HCT116 (cell line): ENCODE data around the gene FOXRED1.

ENCODE experiments used
- TF ChIP-seq, protein P1 (sequence below): IDR thresholded peaks from 2 replicates; pipeline ENCODE4 v1.6.1; 2012; ENCODE audit warnings: low read depth
- TF ChIP-seq, protein P2 (sequence below), 3 experiments: fragments of 200-600 bp in 1 of 3; sonication (generic) in 1 of 3; IDR thresholded peaks in 2 of 3; conservative IDR thresholded peaks in 1 of 3; 2 replicates each; pipeline ENCODE4 v1.5.1; 2012 to 2017; ENCODE audit warnings: low read depth in 2 of 3, low read length in 2 of 3, antibody characterized with exemption in 1 of 3, borderline replicate concordance in 1 of 3, control low read depth in 1 of 3, mild to moderate bottlenecking in 1 of 3, mixed read lengths in 1 of 3, mixed run types in 1 of 3, moderate library complexity in 1 of 3; ENCODE audit not compliant: insufficient read depth in 1 of 3

DNA sequence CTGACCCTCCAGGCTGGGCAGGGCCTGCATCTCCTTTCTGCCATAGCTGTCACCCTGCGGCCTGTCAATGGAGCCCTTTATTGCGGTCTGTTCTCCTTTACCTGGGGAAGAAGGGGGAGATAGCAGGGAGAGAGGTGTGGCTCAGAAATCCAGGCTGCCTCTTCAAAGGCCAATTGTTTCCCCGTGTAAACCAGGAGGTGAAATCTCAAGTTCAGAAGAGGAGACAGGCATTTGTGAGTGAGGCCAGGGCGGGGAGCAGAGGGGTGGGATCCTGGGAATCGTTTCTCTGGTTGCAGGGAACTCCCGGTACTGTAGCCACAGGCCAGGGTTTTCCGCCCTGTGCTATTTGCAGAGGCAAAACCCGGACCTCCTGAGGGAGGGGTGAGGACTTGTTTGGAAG lies 44.0 kb downstream of the FOXRED1 start:
- TF ChIP-seq, protein P1, sequence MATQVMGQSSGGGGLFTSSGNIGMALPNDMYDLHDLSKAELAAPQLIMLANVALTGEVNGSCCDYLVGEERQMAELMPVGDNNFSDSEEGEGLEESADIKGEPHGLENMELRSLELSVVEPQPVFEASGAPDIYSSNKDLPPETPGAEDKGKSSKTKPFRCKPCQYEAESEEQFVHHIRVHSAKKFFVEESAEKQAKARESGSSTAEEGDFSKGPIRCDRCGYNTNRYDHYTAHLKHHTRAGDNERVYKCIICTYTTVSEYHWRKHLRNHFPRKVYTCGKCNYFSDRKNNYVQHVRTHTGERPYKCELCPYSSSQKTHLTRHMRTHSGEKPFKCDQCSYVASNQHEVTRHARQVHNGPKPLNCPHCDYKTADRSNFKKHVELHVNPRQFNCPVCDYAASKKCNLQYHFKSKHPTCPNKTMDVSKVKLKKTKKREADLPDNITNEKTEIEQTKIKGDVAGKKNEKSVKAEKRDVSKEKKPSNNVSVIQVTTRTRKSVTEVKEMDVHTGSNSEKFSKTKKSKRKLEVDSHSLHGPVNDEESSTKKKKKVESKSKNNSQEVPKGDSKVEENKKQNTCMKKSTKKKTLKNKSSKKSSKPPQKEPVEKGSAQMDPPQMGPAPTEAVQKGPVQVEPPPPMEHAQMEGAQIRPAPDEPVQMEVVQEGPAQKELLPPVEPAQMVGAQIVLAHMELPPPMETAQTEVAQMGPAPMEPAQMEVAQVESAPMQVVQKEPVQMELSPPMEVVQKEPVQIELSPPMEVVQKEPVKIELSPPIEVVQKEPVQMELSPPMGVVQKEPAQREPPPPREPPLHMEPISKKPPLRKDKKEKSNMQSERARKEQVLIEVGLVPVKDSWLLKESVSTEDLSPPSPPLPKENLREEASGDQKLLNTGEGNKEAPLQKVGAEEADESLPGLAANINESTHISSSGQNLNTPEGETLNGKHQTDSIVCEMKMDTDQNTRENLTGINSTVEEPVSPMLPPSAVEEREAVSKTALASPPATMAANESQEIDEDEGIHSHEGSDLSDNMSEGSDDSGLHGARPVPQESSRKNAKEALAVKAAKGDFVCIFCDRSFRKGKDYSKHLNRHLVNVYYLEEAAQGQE: no peak
- TF ChIP-seq, protein P2, sequence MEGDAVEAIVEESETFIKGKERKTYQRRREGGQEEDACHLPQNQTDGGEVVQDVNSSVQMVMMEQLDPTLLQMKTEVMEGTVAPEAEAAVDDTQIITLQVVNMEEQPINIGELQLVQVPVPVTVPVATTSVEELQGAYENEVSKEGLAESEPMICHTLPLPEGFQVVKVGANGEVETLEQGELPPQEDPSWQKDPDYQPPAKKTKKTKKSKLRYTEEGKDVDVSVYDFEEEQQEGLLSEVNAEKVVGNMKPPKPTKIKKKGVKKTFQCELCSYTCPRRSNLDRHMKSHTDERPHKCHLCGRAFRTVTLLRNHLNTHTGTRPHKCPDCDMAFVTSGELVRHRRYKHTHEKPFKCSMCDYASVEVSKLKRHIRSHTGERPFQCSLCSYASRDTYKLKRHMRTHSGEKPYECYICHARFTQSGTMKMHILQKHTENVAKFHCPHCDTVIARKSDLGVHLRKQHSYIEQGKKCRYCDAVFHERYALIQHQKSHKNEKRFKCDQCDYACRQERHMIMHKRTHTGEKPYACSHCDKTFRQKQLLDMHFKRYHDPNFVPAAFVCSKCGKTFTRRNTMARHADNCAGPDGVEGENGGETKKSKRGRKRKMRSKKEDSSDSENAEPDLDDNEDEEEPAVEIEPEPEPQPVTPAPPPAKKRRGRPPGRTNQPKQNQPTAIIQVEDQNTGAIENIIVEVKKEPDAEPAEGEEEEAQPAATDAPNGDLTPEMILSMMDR (IDR thresholded peaks at IDR 0.05 in 2 of 3, conservative IDR thresholded peaks at IDR 0.05 in 1 of 3; ENCODE audit: borderline replicate concordance in 1 of 3, insufficient read depth in 1 of 3, low read depth in 2 of 3, low read length in 2 of 3): no peak
